KMS-11 (cell line): ENCODE data around the gene TMEM131.
A peak's percentile ranks its signal among the peaks of the same experiment; 100 is the strongest.

Source experiments
- H2AFZ ChIP-seq: fragments of 200-600 bp; sonication (generic); 2 replicates; pipeline ENCODE4 v1.6.1; 2016; ENCODE audit warnings: antibody characterized with exemption, mixed run types, low read depth
- H3K27ac ChIP-seq: fragments of 200-600 bp; sonication (generic); 2 replicates; pipeline ENCODE4 v1.6.1; 2016; ENCODE audit warnings: mild to moderate bottlenecking, mixed run types
- H3K27me3 ChIP-seq: fragments of 200-600 bp; sonication (generic); 2 replicates; pipeline ENCODE4 v1.6.1; 2017; ENCODE audit warnings: mild to moderate bottlenecking, low read depth, mixed run types, moderate library complexity; ENCODE audit not compliant: insufficient read depth
- H3K36me3 ChIP-seq: fragments of 200-600 bp; sonication (generic); 2 replicates; pipeline ENCODE4 v1.6.1; 2017; ENCODE audit warnings: mild to moderate bottlenecking, mixed run types; ENCODE audit not compliant: insufficient read depth
- H3K4me1 ChIP-seq: fragments of 200-600 bp; sonication (generic); 2 replicates; pipeline ENCODE4 v1.6.1; 2016; ENCODE audit warnings: mild to moderate bottlenecking, low read depth, mixed run types; ENCODE audit not compliant: poor library complexity, severe bottlenecking
- H3K4me2 ChIP-seq: fragments of 200-600 bp; sonication (generic); 2 replicates; pipeline ENCODE4 v1.7.0; 2016; ENCODE audit warnings: mild to moderate bottlenecking, mixed run types
- H3K4me3 ChIP-seq: fragments of 200-600 bp; sonication (generic); IDR thresholded peaks from 2 replicates; pipeline ENCODE4 v1.6.1; 2017; ENCODE audit warnings: low read depth, low read length, mixed read lengths; ENCODE audit not compliant: insufficient read depth
- H3K79me2 ChIP-seq: fragments of 200-600 bp; sonication (generic); 2 replicates; pipeline ENCODE4 v1.6.1; 2016; ENCODE audit warnings: low read depth, mixed run types; ENCODE audit not compliant: insufficient read depth
- H3K9ac ChIP-seq: fragments of 200-600 bp; sonication (generic); 2 replicates; pipeline ENCODE4 v1.6.1; 2016; ENCODE audit warnings: mild to moderate bottlenecking, mixed run types
- H4K20me1 ChIP-seq: fragments of 200-600 bp; sonication (generic); 2 replicates; pipeline ENCODE4 v1.6.1; 2016; ENCODE audit warnings: mild to moderate bottlenecking, mixed run types; ENCODE audit not compliant: insufficient read depth
- TF ChIP-seq, protein P1 (sequence below): fragments of 200-600 bp; sonication (generic); conservative IDR thresholded peaks from 2 replicates; pipeline ENCODE4 v1.6.1; 2017; ENCODE audit warnings: low read depth, mild to moderate bottlenecking, antibody characterized with exemption, low read length, moderate library complexity, mixed read lengths

The TMEM131 gene

DNA sequence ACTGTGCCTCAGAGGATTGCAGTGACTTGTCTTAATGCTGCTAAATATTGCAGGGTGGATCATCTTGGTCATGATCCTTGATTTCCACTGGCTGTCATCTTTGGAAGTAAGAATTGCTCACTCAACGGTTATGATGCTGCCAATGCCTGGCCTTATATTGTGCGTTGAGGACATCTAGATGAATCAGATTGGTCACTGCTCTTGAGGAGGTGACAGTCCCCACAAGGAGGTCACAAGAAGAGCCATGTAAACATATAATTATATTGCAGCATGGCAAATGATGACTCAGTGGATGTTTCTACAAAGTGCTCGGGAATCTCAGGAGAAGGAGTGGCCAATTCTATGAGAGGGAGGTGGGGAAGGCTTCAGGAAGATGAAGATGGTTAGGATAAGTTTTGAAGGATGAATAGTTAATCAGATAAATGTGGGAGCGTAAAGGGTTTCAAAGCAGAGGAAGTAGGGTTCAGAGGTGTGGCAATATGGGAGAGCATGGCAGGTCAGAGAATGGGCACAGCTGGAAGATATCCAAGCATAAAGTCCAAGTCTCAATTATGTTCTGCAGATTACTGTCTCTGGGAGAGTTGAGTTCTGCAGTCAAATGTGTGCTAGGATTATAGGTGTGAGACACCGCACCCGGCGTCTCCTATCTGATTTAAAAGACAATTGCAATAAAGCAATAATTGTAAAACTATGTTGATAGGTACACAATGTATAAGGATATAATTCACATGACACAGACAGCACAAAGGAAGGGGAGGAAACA lies 21.3 kb upstream of the TMEM131 start:
- Histone ChIP-seq H3K9ac (no peak overlapping the region), H2AFZ (no peak overlapping the region), H4K20me1 (no peaks in the 10 kb centered on the region), H3K4me1 (peaks cover 20% of the 10 kb centered on the region), H3K36me3 (no peaks in the 10 kb centered on the region), H3K79me2 (no peaks in the 10 kb centered on the region), H3K27me3 (no peaks in the 10 kb centered on the region), H3K4me3 (no peak overlapping the region), H3K4me2 (no peak overlapping the region), H3K27ac (no peak overlapping the region)
- TF ChIP-seq, protein P1, sequence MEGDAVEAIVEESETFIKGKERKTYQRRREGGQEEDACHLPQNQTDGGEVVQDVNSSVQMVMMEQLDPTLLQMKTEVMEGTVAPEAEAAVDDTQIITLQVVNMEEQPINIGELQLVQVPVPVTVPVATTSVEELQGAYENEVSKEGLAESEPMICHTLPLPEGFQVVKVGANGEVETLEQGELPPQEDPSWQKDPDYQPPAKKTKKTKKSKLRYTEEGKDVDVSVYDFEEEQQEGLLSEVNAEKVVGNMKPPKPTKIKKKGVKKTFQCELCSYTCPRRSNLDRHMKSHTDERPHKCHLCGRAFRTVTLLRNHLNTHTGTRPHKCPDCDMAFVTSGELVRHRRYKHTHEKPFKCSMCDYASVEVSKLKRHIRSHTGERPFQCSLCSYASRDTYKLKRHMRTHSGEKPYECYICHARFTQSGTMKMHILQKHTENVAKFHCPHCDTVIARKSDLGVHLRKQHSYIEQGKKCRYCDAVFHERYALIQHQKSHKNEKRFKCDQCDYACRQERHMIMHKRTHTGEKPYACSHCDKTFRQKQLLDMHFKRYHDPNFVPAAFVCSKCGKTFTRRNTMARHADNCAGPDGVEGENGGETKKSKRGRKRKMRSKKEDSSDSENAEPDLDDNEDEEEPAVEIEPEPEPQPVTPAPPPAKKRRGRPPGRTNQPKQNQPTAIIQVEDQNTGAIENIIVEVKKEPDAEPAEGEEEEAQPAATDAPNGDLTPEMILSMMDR, result no peak

DNA sequence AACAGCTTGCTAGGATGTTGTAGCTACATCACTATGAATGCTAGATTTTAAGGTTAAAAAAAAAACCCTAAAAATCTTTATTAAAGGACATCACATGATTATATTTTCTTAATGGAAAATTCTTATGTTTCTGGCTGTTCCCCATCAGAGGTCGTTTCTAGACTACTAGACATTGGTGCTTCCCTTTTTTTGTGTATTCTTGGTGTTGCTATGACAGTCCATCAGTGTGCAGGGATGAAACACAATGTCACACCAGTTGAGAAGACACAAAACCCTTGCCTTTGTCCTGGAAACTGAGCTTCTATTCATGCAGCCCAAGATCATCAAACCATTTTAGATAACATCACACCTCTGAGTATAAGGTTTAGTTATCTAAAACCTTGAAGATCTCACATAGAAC lies 19.9 kb upstream of the TMEM131 start:
- H3K4me2 ChIP-seq, result no peak overlapping the region
- H3K27ac ChIP-seq, result no peak overlapping the region

DNA sequence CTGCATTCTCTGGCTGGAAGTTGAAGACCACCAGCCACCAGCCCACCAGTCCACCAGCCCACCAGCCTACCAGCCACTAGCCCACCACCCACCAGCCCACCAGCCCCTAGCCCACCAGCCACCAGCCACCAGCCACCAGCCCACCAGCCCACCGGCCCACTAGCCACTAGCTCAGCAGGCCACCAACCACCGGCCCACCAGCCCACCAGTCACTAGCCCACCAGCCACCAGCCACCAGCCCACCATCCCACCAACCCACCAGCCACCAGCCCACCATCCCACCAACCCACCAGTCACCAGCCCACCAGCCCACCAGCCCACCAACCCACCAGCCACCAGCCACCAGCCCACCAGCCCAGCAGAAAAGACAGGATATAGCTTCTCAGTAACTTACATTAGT lies 18.6 kb upstream of the TMEM131 start:
- no peaks in the 10 kb centered on the region for H3K27me3 ChIP-seq
- H2AFZ ChIP-seq, result no peak overlapping the region
- no peak overlapping the region for H3K9ac ChIP-seq
- no peak overlapping the region for H3K27ac ChIP-seq
- H3K4me1 ChIP-seq, result peaks cover 21% of the 10 kb centered on the region
- no peaks in the 10 kb centered on the region for H3K79me2 ChIP-seq
- H4K20me1 ChIP-seq, result no peaks in the 10 kb centered on the region
- TF ChIP-seq, protein P1, result no peak
- no peak overlapping the region for H3K4me3 ChIP-seq
- no peak overlapping the region for H3K4me2 ChIP-seq
- no peaks in the 10 kb centered on the region for H3K36me3 ChIP-seq

More for the DNA sequence above, 19.9 kb upstream of the TMEM131 start:
- no peaks in the 10 kb centered on the region for H3K27me3 ChIP-seq
- H3K4me1 ChIP-seq, result peaks cover 21% of the 10 kb centered on the region
- H3K9ac ChIP-seq, result no peak overlapping the region
- TF ChIP-seq, protein P1, result no peak
- no peak overlapping the region for H3K4me3 ChIP-seq
- no peaks in the 10 kb centered on the region for H4K20me1 ChIP-seq
- no peaks in the 10 kb centered on the region for H3K36me3 ChIP-seq
- no peak overlapping the region for H2AFZ ChIP-seq
- no peaks in the 10 kb centered on the region for H3K79me2 ChIP-seq

DNA sequence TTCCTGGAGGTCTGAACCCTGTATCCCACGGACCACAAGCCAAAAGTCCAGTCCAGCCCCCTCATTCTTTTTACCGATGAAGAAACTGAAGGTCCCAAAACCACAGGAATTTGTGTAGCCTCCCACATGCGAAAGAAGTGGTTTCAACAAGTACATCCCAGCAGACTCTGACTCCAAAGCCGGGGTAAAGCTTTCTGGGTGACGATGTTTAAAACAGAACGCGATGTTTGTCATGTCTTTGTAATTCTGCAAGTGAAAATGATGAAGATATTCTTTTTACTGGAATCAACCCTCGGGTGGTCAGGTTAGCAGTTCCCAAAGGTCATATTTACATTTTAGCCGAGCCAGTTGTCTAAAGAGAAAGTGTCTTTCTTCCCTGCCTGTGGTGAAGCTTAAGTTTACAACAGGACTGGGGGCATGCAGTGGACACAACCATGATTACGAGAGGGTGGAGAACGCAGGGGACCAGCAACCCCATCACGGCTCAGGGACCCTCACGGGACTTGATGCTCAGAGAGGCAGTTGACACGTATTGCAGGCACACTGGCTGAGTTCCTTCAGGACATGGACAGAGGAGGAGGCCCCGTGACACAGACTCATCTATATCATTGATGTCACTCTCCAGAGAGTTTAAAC lies 17.8 kb upstream of the TMEM131 start:
- no peak overlapping the region for H3K27ac ChIP-seq
- no peak overlapping the region for H2AFZ ChIP-seq
- peak overlapping the region; percentile 49 for H3K4me2 ChIP-seq
- H3K9ac ChIP-seq, result no peak overlapping the region; the same call in 1 of the 2 replicates
- no peaks in the 10 kb centered on the region for H3K36me3 ChIP-seq
- TF ChIP-seq, protein P1, result no peak
- H3K27me3 ChIP-seq, result no peaks in the 10 kb centered on the region
- peaks cover 21% of the 10 kb centered on the region for H3K4me1 ChIP-seq
- no peaks in the 10 kb centered on the region for H4K20me1 ChIP-seq
- H3K4me3 ChIP-seq, result peak overlapping the region; percentile 93
- H3K79me2 ChIP-seq, result no peaks in the 10 kb centered on the region
